ENCODE measurements around the gene SNRNP70. TPM values are rescaled to one million over a fixed set of nuclear protein-coding genes. Genes with fewer than 3 reads are reported as not detected.
A peak's percentile ranks its signal among the peaks of the same experiment; 100 is the strongest.

SNRNP70 gene
- total and polyA plus RNA-seq, 10 of the 15 experiments (the other 5 are each of a cell fraction or from before 2014, with no cell fraction given) = 2.7 to 453 (median 159) TPM

DNA sequence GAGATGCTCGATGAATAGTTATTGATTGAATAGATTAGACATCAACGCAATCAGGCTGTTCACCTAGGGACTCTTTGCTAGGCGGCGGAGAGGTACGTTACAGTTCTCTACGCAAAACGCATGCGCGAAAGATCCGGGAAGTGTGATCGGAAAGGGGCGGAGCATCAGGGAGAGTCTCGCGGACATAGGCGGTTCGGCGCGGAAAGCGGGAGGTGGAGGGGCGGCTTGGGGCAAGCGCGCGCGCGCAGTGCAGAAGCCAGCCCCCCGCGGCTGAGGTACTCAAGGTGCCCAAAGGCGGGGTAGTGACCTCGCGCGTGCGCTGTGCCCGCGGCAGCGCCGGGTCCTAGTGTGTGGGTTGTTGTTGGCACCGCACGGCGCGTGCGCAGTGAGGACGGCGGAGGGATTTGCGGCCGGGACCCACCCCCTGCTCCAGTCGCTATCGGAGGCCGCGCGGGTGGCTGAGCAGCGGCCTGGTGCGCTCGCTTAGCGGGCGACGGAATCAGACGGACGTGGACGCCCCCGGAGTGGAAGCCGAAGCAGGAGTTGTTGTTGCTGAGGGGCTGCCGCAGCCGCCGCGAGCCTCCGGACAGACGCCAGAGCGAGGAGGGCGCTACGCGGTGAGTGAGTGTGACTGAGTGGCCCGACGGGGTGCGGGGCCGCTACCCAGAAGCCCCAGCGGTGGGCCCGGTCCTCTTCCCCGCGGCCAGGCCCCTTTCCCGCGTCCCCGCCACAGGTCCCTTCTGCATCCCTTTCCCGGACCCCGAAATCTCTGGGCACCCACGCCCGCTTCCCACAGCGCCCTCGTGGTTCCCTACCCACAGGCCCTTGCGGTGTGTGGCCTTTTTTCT is at the start of gene SNRNP70 (continued):
- TF ChIP-seq, protein P1, sequence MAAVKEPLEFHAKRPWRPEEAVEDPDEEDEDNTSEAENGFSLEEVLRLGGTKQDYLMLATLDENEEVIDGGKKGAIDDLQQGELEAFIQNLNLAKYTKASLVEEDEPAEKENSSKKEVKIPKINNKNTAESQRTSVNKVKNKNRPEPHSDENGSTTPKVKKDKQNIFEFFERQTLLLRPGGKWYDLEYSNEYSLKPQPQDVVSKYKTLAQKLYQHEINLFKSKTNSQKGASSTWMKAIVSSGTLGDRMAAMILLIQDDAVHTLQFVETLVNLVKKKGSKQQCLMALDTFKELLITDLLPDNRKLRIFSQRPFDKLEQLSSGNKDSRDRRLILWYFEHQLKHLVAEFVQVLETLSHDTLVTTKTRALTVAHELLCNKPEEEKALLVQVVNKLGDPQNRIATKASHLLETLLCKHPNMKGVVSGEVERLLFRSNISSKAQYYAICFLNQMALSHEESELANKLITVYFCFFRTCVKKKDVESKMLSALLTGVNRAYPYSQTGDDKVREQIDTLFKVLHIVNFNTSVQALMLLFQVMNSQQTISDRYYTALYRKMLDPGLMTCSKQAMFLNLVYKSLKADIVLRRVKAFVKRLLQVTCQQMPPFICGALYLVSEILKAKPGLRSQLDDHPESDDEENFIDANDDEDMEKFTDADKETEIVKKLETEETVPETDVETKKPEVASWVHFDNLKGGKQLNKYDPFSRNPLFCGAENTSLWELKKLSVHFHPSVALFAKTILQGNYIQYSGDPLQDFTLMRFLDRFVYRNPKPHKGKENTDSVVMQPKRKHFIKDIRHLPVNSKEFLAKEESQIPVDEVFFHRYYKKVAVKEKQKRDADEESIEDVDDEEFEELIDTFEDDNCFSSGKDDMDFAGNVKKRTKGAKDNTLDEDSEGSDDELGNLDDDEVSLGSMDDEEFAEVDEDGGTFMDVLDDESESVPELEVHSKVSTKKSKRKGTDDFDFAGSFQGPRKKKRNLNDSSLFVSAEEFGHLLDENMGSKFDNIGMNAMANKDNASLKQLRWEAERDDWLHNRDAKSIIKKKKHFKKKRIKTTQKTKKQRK (IDR thresholded peaks at IDR 0.05; ENCODE audit: low read depth, low read length) = no peak
- TF ChIP-seq JUNB (IDR thresholded peaks at IDR 0.05) (no peak), CEBPB (IDR thresholded peaks at IDR 0.05; ENCODE audit: borderline replicate concordance in 1 of 2, low read depth in 2 of 2, low read length in 2 of 2) (no peak), EGR1 (IDR thresholded peaks at IDR 0.05; ENCODE audit: borderline replicate concordance in 1 of 2, low read depth in 2 of 2, low read length in 2 of 2) (0 out of 3 replicates have a peak, but pooled peaks of 1 of the 2 experiments have one; percentile 51), ZNF384 (IDR thresholded peaks at IDR 0.05; ENCODE audit: borderline replicate concordance, low read depth, low read length) (no peak), NFYA (IDR thresholded peaks at IDR 0.05; ENCODE audit: borderline replicate concordance, low read depth, low read length) (no peak)
- TF ChIP-seq, protein P2, sequence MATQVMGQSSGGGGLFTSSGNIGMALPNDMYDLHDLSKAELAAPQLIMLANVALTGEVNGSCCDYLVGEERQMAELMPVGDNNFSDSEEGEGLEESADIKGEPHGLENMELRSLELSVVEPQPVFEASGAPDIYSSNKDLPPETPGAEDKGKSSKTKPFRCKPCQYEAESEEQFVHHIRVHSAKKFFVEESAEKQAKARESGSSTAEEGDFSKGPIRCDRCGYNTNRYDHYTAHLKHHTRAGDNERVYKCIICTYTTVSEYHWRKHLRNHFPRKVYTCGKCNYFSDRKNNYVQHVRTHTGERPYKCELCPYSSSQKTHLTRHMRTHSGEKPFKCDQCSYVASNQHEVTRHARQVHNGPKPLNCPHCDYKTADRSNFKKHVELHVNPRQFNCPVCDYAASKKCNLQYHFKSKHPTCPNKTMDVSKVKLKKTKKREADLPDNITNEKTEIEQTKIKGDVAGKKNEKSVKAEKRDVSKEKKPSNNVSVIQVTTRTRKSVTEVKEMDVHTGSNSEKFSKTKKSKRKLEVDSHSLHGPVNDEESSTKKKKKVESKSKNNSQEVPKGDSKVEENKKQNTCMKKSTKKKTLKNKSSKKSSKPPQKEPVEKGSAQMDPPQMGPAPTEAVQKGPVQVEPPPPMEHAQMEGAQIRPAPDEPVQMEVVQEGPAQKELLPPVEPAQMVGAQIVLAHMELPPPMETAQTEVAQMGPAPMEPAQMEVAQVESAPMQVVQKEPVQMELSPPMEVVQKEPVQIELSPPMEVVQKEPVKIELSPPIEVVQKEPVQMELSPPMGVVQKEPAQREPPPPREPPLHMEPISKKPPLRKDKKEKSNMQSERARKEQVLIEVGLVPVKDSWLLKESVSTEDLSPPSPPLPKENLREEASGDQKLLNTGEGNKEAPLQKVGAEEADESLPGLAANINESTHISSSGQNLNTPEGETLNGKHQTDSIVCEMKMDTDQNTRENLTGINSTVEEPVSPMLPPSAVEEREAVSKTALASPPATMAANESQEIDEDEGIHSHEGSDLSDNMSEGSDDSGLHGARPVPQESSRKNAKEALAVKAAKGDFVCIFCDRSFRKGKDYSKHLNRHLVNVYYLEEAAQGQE (IDR thresholded peaks at IDR 0.05; ENCODE audit: low read depth, low read length) = no peak
- TF ChIP-seq, protein P3, sequence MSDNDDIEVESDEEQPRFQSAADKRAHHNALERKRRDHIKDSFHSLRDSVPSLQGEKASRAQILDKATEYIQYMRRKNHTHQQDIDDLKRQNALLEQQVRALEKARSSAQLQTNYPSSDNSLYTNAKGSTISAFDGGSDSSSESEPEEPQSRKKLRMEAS (IDR thresholded peaks at IDR 0.05; ENCODE audit: low read depth, low read length) = peak; percentile 57; the same call in 1 of the 2 replicates
- TF ChIP-seq, protein P4, sequence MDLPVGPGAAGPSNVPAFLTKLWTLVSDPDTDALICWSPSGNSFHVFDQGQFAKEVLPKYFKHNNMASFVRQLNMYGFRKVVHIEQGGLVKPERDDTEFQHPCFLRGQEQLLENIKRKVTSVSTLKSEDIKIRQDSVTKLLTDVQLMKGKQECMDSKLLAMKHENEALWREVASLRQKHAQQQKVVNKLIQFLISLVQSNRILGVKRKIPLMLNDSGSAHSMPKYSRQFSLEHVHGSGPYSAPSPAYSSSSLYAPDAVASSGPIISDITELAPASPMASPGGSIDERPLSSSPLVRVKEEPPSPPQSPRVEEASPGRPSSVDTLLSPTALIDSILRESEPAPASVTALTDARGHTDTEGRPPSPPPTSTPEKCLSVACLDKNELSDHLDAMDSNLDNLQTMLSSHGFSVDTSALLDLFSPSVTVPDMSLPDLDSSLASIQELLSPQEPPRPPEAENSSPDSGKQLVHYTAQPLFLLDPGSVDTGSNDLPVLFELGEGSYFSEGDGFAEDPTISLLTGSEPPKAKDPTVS (IDR thresholded peaks at IDR 0.05; ENCODE audit: low read depth, low read length) = no peak
- TF ChIP-seq, protein P5, sequence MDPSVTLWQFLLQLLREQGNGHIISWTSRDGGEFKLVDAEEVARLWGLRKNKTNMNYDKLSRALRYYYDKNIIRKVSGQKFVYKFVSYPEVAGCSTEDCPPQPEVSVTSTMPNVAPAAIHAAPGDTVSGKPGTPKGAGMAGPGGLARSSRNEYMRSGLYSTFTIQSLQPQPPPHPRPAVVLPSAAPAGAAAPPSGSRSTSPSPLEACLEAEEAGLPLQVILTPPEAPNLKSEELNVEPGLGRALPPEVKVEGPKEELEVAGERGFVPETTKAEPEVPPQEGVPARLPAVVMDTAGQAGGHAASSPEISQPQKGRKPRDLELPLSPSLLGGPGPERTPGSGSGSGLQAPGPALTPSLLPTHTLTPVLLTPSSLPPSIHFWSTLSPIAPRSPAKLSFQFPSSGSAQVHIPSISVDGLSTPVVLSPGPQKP (IDR thresholded peaks at IDR 0.05; ENCODE audit: low read depth, low read length) = no peak
- TF ChIP-seq, protein P6, sequence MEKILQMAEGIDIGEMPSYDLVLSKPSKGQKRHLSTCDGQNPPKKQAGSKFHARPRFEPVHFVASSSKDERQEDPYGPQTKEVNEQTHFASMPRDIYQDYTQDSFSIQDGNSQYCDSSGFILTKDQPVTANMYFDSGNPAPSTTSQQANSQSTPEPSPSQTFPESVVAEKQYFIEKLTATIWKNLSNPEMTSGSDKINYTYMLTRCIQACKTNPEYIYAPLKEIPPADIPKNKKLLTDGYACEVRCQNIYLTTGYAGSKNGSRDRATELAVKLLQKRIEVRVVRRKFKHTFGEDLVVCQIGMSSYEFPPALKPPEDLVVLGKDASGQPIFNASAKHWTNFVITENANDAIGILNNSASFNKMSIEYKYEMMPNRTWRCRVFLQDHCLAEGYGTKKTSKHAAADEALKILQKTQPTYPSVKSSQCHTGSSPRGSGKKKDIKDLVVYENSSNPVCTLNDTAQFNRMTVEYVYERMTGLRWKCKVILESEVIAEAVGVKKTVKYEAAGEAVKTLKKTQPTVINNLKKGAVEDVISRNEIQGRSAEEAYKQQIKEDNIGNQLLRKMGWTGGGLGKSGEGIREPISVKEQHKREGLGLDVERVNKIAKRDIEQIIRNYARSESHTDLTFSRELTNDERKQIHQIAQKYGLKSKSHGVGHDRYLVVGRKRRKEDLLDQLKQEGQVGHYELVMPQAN (conservative IDR thresholded peaks at IDR 0.05) = peak; percentile 89
- TF ChIP-seq, protein P7, sequence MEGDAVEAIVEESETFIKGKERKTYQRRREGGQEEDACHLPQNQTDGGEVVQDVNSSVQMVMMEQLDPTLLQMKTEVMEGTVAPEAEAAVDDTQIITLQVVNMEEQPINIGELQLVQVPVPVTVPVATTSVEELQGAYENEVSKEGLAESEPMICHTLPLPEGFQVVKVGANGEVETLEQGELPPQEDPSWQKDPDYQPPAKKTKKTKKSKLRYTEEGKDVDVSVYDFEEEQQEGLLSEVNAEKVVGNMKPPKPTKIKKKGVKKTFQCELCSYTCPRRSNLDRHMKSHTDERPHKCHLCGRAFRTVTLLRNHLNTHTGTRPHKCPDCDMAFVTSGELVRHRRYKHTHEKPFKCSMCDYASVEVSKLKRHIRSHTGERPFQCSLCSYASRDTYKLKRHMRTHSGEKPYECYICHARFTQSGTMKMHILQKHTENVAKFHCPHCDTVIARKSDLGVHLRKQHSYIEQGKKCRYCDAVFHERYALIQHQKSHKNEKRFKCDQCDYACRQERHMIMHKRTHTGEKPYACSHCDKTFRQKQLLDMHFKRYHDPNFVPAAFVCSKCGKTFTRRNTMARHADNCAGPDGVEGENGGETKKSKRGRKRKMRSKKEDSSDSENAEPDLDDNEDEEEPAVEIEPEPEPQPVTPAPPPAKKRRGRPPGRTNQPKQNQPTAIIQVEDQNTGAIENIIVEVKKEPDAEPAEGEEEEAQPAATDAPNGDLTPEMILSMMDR (IDR thresholded peaks at IDR 0.05 in 2 of 3, conservative IDR thresholded peaks at IDR 0.05 in 1 of 3; ENCODE audit: control insufficient read depth in 2 of 3, extremely low read depth in 1 of 3, insufficient read depth in 1 of 3, low read depth in 3 of 3, low read length in 3 of 3) = no peak

Measured in GM12878 (cell line).